ENCODE results near the gene ATXN1. TPM values are rescaled to one million over a fixed set of nuclear protein-coding genes. Genes with fewer than 3 reads are reported as not detected.

Gene ATXN1
- total RNA-seq, 1 experiment from 2014 or later, result 5.6 TPM

GRCh38 chr6:16431106-16431505 is 330.2 kb downstream of the ATXN1 start:
- H4K5ac ChIP-seq (ENCODE audit: insufficient read length, low read depth, low read length), result no peak overlapping the region
- Mint-ChIP-seq H3K4me1 (peaks cover 0 to 6% of the 10 kb centered on the region in 2 experiments; a peak in 1 of 4 replicates), H3K36me3 (ENCODE audit: insufficient read depth in 1 of 3, low read depth in 3 of 3) (no peaks in the 10 kb centered on the region), H3K9me3 (no peaks in the 10 kb centered on the region), H3K27ac (no peak overlapping the region), H3K4me3 (no peak overlapping the region), H3K27me3 (ENCODE audit: low read depth) (no peaks in the 10 kb centered on the region)
- no CpG with 5 or more reads among the region's 3 CpGs for WGBS (ENCODE audit: extremely low coverage, insufficient read length, low lambda C conversion rate)
- no peak overlapping the region for H2AK5ac ChIP-seq (ENCODE audit: insufficient read length, low read length)
- no peak overlapping the region for H2BK120ac ChIP-seq (ENCODE audit: low read depth, low read length, poor library complexity, severe bottlenecking)
- H3K18ac ChIP-seq (ENCODE audit: insufficient read length, low read depth, low read length), result no peak overlapping the region
- H3K4ac ChIP-seq (ENCODE audit: low read depth, low read length), result no peak overlapping the region
- H4K91ac ChIP-seq (ENCODE audit: insufficient read length, low read depth, low read length), result no peak overlapping the region
- TF ChIP-seq, protein P1, sequence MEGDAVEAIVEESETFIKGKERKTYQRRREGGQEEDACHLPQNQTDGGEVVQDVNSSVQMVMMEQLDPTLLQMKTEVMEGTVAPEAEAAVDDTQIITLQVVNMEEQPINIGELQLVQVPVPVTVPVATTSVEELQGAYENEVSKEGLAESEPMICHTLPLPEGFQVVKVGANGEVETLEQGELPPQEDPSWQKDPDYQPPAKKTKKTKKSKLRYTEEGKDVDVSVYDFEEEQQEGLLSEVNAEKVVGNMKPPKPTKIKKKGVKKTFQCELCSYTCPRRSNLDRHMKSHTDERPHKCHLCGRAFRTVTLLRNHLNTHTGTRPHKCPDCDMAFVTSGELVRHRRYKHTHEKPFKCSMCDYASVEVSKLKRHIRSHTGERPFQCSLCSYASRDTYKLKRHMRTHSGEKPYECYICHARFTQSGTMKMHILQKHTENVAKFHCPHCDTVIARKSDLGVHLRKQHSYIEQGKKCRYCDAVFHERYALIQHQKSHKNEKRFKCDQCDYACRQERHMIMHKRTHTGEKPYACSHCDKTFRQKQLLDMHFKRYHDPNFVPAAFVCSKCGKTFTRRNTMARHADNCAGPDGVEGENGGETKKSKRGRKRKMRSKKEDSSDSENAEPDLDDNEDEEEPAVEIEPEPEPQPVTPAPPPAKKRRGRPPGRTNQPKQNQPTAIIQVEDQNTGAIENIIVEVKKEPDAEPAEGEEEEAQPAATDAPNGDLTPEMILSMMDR (conservative IDR thresholded peaks at IDR 0.05), result no peak
- no peaks in the 10 kb centered on the region for H3K79me2 ChIP-seq (ENCODE audit: insufficient read depth, low read length)
- no peak overlapping the region for H2BK20ac ChIP-seq (ENCODE audit: low read depth, low read length, poor library complexity, severe bottlenecking)
- H3K9me3 ChIP-seq (ENCODE audit: control insufficient read depth, low read depth, low read length), result no peaks in the 10 kb centered on the region
- no peak for DNase-seq
- H2BK15ac ChIP-seq (ENCODE audit: low read depth, low read length), result no peak overlapping the region
- H3K23me2 ChIP-seq (ENCODE audit: insufficient read length, low read depth, low read length, poor library complexity, severe bottlenecking), result no peaks in the 10 kb centered on the region
- peaks cover 2% of the 10 kb centered on the region; the same call in 1 of the 2 replicates for H3K4me1 ChIP-seq (ENCODE audit: insufficient read depth, low read length)
- no peak overlapping the region for H3K4me2 ChIP-seq (ENCODE audit: insufficient read depth, insufficient read length, low read length)
- no peak overlapping the region for H3K23ac ChIP-seq (ENCODE audit: insufficient read length, low read depth, low read length)
- H2BK5ac ChIP-seq (ENCODE audit: insufficient read length, low read length), result no peak overlapping the region
- H3K14ac ChIP-seq (ENCODE audit: insufficient read depth, low read length), result no peak overlapping the region
- no peak overlapping the region for H2AFZ ChIP-seq (ENCODE audit: low read length)
- H3K79me1 ChIP-seq (ENCODE audit: insufficient read depth, low read depth, low read length, poor library complexity, severe bottlenecking), result no peaks in the 10 kb centered on the region
- H4K8ac ChIP-seq (replicated peaks; ENCODE audit: insufficient read length, low read depth, low read length), result no peak overlapping the region
- no peak overlapping the region for H3K56ac ChIP-seq (ENCODE audit: insufficient read length, low read depth, low read length)
- H2BK12ac ChIP-seq (ENCODE audit: insufficient read length, low read depth, low read length), result no peak overlapping the region
- no peaks in the 10 kb centered on the region for H3K27me3 ChIP-seq (ENCODE audit: insufficient read depth, low read length)
- H3K27ac ChIP-seq (ENCODE audit: insufficient read length, low read depth, low read length), result no peak overlapping the region
- H4K20me1 ChIP-seq (ENCODE audit: control insufficient read depth, insufficient read depth, insufficient read length), result no peaks in the 10 kb centered on the region
- H3K9ac ChIP-seq (ENCODE audit: extremely low read depth, insufficient read length, low read length), result no peak overlapping the region
- no peak overlapping the region for H3T11ph ChIP-seq (ENCODE audit: low read length)
